Natural killer cell treated with Interleukin-12 subunit alpha and Interleukin-12 subunit beta and Interleukin-15 and Interleukin-18, amount 100 ng/mL, for 72 hours (primary cell): ENCODE data around the gene S1PR4. TPM values are rescaled to one million over a fixed set of nuclear protein-coding genes. Genes with fewer than 3 reads are reported as not detected.
A peak's percentile ranks its signal among the peaks of the same experiment; 100 is the strongest.

Source experiments
- ATAC-seq, 2 donors: fragments of 150-1000 bp; cut with Tn5 transposase in 1 of 2; sonication (Bioruptor Pico), chemical (Tn5 transposase) in 1 of 2; 2 replicates each; pipeline ENCODE4 v1.10.0; 2021
- DNase-seq: peaks from one replicate; pipeline ENCODE4 v3.0.0; 2022; ENCODE audit warnings: low spot score
- H3K27ac Mint-ChIP-seq, 2 donors: 1 replicate in 1 of 2; 2 replicates in 1 of 2; pipeline ENCODE4 v1.8.0; 2022; ENCODE audit warnings: mixed read lengths in 2 of 2, mild to moderate bottlenecking in 1 of 2, moderate library complexity in 1 of 2
- H3K27me3 Mint-ChIP-seq, 2 donors: 1 replicate in 1 of 2; 2 replicates in 1 of 2; pipeline ENCODE4 v1.8.0; 2022; ENCODE audit warnings: mixed read lengths in 2 of 2
- H3K36me3 Mint-ChIP-seq: one replicate; pipeline ENCODE4 v1.8.0; 2022; ENCODE audit warnings: mixed read lengths
- H3K4me1 Mint-ChIP-seq, 2 donors: 1 replicate in 1 of 2; 2 replicates in 1 of 2; pipeline ENCODE4 v1.8.0; 2022; ENCODE audit warnings: low read depth in 2 of 2, mixed read lengths in 2 of 2, mild to moderate bottlenecking in 1 of 2
- H3K4me3 Mint-ChIP-seq: one replicate; pipeline ENCODE4 v1.8.0; 2022; ENCODE audit warnings: mixed read lengths
- H3K9me3 Mint-ChIP-seq: 2 replicates; pipeline ENCODE4 v1.8.0; 2022; ENCODE audit warnings: mixed read lengths
- total RNA-seq, 2 donors: library from RNA; stranded (reverse); gene quantifications; one replicate each; pipeline ENCODE4 v1.2.3, GENCODE V29; 2022

The S1PR4 gene
- total RNA-seq = 10 to 100 TPM; 33.5 to 47.0 TPM

DNA sequence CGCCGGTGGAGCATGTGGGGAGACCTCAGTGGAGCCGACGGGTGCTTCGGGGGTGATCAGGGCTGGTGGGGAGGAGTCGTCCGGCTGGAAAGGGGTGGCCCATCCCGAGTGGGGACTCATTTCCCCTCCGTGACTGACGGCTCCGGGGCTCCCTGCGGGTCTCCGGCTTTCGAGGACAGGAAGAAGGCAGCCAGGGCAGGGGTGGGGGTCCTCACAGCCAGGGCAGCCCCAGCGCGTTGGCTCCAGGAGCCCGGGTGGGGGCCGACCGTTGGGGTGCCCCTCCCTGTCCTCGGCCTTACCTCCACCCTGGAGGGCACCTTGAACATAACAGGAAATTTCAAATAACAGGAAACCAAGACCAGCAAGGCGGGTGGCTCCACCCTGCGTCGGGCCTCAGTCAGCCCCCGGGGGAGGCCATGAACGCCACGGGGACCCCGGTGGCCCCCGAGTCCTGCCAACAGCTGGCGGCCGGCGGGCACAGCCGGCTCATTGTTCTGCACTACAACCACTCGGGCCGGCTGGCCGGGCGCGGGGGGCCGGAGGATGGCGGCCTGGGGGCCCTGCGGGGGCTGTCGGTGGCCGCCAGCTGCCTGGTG is at the start of gene S1PR4:
TSS of gene S1PR4 (plus strand) at position 393 of the 596 bp plus-strand sequence. CDS start at position 417, 24 bp downstream.
- peaks cover 31 to 33% of the 10 kb centered on the region in 2 donors for H3K4me1 Mint-ChIP-seq
- H3K36me3 Mint-ChIP-seq = no peaks in the 10 kb centered on the region
- ATAC-seq (peak; percentile 80 to 81), DNase-seq (no peak)
- H3K27ac Mint-ChIP-seq = peak within 1 kb of the TSS; percentile 93 to 99
- H3K9me3 Mint-ChIP-seq = no peaks in the 10 kb centered on the region
- peak within 1 kb of the TSS; percentile 96 for H3K4me3 Mint-ChIP-seq
- H3K27me3 Mint-ChIP-seq = no peaks in the 10 kb centered on the region

DNA sequence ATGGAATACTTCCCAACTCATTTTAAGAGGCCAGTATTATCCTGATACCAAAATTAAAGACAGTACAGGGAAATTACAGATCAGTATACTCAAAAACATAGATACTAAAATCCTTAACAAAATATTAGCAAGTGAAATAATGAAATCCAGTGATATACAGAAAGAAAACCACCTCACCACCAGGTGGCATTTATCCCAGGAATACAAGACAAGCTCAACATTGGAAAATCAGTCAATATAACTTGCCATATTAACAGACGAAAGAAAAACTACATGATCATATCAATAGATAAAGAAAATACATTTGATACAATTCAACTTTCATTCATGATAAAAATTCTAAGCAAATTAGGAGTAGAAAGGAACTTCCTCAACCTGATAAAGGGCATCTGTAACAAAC is 49.5 kb upstream of the S1PR4 start:
- Mint-ChIP-seq H3K27ac (no peak overlapping the region), H3K4me1 (peaks cover 26 to 27% of the 10 kb centered on the region in 2 donors), H3K4me3 (no peak overlapping the region), H3K36me3 (no peaks in the 10 kb centered on the region), H3K9me3 (no peaks in the 10 kb centered on the region), H3K27me3 (no peaks in the 10 kb centered on the region)
- DNase-seq (no peak), ATAC-seq (no peak)

- H3K9me3 Mint-ChIP-seq = no peaks in the 10 kb centered on the region
- no peak for ATAC-seq
- H3K27me3 Mint-ChIP-seq = no peaks in the 10 kb centered on the region
- no peaks in the 10 kb centered on the region for H3K36me3 Mint-ChIP-seq
- H3K4me1 Mint-ChIP-seq = peaks cover 15% of the 10 kb centered on the region in 2 donors
- H3K27ac Mint-ChIP-seq = no peak overlapping the region
- DNase-seq = no peak
- no peak overlapping the region for H3K4me3 Mint-ChIP-seq
These were observed 47.4 kb upstream of the S1PR4 start for GRCh38 chr19:3131168-3131567.

DNA sequence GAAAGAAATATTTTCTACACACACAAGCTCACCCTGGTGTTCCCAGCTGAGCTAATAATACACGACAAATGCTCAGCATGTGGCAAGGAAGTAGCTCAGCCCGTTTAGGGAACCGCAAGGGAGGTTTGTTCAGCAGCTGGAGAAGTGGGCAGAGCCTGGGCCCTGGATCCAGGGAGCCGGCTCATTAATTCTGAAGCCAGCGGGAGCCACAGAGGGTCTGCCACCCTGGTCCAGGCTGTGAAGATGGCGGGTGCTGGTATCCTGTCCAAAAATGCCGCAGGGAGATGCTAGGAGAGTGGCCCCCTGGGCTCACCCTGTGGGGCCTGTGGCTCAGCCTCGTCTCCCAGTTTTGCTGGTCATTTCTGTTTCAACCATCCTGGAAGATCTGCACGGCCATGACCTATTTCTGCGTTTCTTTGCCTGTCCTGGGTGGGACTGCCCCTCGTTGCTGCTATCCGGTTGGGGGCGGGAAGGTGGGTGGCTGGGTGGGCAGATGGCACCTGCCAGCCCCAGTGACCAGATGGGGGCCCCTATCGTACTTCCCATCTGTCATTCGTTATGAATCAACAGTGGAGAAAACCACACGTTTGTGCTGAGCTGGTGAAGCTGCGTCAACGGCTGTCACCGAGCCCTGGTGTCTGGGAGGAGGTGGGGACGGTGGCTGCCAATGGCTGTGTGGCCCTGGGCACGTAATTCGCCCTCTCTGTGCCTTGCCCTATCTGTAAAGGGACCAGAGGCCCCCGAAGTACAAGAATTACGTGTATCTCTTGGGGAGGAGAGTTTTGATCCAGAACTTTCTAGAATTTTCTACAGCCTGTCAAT is 45.4 kb upstream of the S1PR4 start:
- Mint-ChIP-seq H3K4me1 (peaks cover 19% of the 10 kb centered on the region in 2 donors), H3K36me3 (no peaks in the 10 kb centered on the region), H3K27ac (peak overlapping the region; percentile 96 to 97), H3K27me3 (peaks cover 0 to 3% of the 10 kb centered on the region in 2 donors), H3K9me3 (no peaks in the 10 kb centered on the region), H3K4me3 (peak overlapping the region; percentile 74)
- DNase-seq (peak; percentile 92), ATAC-seq (peak; percentile 96)

DNA sequence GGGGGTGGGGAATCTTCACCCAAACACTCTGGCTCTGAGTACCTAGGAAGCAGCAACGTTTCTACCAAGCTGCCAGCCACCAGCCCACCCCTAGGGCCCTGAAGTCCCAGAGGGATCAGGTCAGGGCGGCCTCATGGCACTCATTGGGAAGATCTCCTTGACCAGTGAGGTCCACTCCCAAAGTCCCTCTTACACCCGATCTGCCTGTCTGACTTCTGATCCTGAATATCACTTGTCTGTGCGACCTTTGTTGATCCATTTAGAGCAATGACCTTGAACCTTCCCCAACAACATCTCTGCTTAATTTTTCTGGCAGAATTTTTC is 44.8 kb upstream of the S1PR4 start:
- no peaks in the 10 kb centered on the region for H3K36me3 Mint-ChIP-seq

DNA sequence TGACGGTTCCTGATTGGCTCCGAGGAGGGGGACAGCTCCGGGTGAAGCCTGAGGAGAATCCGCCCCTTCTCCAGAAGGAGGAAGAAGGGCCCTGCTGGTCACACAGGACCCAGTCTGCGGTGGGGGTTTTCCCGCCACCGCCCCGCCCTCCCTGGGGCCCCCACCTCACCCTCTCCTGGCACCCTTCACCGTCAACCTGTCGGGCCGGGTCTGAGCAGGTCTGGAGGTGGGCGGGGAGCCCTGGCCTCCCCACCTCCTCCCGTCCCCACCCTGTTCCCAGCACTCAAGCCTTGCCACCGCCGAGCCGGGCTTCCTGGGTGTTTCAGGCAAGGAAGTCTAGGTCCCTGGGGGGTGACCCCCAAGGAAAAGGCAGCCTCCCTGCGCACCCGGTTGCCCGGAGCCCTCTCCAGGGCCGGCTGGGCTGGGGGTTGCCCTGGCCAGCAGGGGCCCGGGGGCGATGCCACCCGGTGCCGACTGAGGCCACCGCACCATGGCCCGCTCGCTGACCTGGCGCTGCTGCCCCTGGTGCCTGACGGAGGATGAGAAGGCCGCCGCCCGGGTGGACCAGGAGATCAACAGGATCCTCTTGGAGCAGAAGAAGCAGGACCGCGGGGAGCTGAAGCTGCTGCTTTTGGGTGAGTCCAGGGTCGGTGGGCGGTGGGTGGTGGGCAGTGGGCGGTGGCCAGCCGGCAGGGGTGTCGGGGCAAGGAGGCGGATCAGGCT is 42.4 kb upstream of the S1PR4 start, which contains the start of gene GNA15:
TSS of gene GNA15 (plus strand) at position 73 of the 723 bp plus-strand sequence. CDS start at position 491, 418 bp downstream.
- Mint-ChIP-seq H3K9me3 (no peaks in the 10 kb centered on the region), H3K36me3 (peaks cover 9% of the 10 kb centered on the region), H3K4me1 (peaks cover 30 to 31% of the 10 kb centered on the region in 2 donors), H3K4me3 (peak within 1 kb of the TSS; percentile 64), H3K27ac (peak within 1 kb of the TSS; percentile 24 to 81), H3K27me3 (peaks cover 0 to 3% of the 10 kb centered on the region in 2 donors)
- peak; percentile 18 to 29 for ATAC-seq
- no peak for DNase-seq

More for the DNA sequence above, 44.8 kb upstream of the S1PR4 start:
- H3K27me3 Mint-ChIP-seq = peaks cover 0 to 3% of the 10 kb centered on the region in 2 donors
- no peak for DNase-seq
- peak overlapping the region; percentile 74 for H3K4me3 Mint-ChIP-seq
- peak overlapping the region; percentile 96 to 97 for H3K27ac Mint-ChIP-seq
- H3K9me3 Mint-ChIP-seq = no peaks in the 10 kb centered on the region
- peaks cover 19% of the 10 kb centered on the region in 2 donors for H3K4me1 Mint-ChIP-seq
- no peak for ATAC-seq

DNA sequence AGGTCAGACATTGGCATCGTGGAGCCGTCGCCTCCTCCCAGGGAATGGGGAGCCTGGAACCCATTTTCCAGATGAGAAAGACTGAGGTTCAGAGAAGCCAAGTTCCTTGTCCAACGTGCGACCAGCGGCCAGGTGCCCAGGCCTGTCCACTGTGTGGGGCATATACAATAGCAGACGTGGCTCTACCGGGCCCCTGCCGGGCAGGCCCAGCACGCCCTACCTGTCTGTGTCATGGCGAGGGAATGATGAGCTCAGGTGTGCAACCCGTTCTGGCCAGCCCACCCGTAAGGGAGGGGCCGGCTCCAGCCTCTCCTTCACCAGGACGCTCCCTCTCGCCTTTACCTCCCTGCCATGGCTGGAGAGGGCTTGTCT is 41.9 kb upstream of the S1PR4 start:
- peaks cover 30 to 33% of the 10 kb centered on the region in 2 donors for H3K4me1 Mint-ChIP-seq
- peaks cover 0 to 3% of the 10 kb centered on the region in 2 donors for H3K27me3 Mint-ChIP-seq
- no peaks in the 10 kb centered on the region for H3K9me3 Mint-ChIP-seq

GRCh38 chr19:3137119-3137518 is 41.5 kb upstream of the S1PR4 start:
- Mint-ChIP-seq H3K9me3 (no peaks in the 10 kb centered on the region), H3K27me3 (peaks cover 0 to 3% of the 10 kb centered on the region in 2 donors), H3K4me3 (peak overlapping the region; percentile 64), H3K4me1 (peaks cover 32 to 37% of the 10 kb centered on the region in 2 donors), H3K27ac (peak overlapping the region; percentile 24 to 81), H3K36me3 (peaks cover 9% of the 10 kb centered on the region)
- DNase-seq = no peak
- no peak for ATAC-seq

More for the DNA sequence above, 41.9 kb upstream of the S1PR4 start:
- Mint-ChIP-seq H3K36me3 (peaks cover 9% of the 10 kb centered on the region), H3K27ac (peak overlapping the region; percentile 24 to 81), H3K4me3 (peak overlapping the region; percentile 64)
- ATAC-seq = no peak
- no peak for DNase-seq

DNA sequence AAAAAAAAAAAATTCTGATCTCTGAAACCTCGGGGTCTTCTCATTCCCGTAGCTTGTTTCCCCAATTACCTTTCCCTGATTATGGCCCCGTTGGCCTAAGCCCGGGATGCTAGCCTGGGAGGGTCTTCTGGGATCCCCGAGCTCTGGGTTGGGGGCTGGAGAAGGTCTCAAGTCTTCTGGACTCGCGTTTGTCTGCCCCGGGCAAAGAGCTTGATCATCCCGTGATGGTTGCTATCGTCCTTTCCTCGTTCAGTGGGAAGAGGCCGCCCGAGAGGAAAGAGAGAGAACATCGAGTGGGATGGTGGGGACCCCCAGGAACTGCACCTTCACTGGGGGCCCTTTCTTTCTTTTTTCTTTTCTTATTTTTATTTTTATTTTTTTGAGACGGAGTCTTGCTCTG is 40.3 kb upstream of the S1PR4 start:
- H3K4me1 Mint-ChIP-seq = peaks cover 29 to 35% of the 10 kb centered on the region in 2 donors
- no peaks in the 10 kb centered on the region for H3K9me3 Mint-ChIP-seq
- no peak overlapping the region for H3K27ac Mint-ChIP-seq
- H3K27me3 Mint-ChIP-seq = peaks cover 0 to 3% of the 10 kb centered on the region in 2 donors
- H3K36me3 Mint-ChIP-seq = peaks cover 9% of the 10 kb centered on the region
- H3K4me3 Mint-ChIP-seq = no peak overlapping the region
- no peak for ATAC-seq
- no peak for DNase-seq

DNA sequence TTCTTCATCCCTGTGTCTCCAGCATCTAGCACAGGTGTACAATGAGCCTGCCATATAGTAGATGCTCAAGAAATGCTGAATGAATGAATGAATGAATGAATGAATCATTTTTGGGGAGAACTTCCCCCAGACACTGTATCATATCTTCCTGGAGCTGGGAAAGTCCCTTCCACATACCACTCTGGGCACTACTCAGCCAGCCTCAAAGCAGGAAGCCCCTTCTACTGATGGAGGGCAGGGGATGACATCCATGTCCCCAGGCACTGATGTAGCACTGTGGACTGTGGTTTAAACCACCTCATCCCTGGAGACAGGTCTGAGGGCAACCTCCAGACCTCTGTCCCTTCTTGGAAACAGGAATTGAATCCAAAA is 37.9 kb upstream of the S1PR4 start:
- DNase-seq = no peak

DNA sequence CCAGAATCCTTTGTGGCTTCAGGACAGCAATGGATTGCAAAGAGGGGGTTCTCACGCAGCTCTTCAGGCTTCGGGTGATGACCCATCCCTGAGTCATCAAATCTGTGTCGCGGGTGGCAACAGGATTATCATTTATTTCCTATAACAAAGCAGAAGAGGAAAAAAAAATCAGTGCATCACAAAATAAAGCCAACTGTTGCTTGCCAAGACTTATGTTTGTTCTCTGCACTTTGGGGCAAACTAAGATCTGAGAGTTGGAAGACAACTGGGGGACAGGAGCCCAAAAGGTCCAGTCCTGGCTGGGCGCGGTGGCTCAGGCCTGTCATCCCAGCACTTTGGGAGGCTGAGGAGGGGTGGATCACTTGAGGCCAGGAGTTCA is 36.3 kb upstream of the S1PR4 start:
- peak overlapping the region; percentile 36 to 56 for H3K27ac Mint-ChIP-seq
- peak; percentile 49 to 60 for ATAC-seq
- DNase-seq = no peak
- peaks cover 9% of the 10 kb centered on the region for H3K36me3 Mint-ChIP-seq
- no peaks in the 10 kb centered on the region for H3K9me3 Mint-ChIP-seq
- peaks cover 23 to 30% of the 10 kb centered on the region in 2 donors for H3K4me1 Mint-ChIP-seq
- no peaks in the 10 kb centered on the region for H3K27me3 Mint-ChIP-seq
- peak overlapping the region; percentile 25 for H3K4me3 Mint-ChIP-seq

More for the DNA sequence above, 37.9 kb upstream of the S1PR4 start:
- ATAC-seq = peak; percentile 59 to 63
- Mint-ChIP-seq H3K27me3 (peaks cover 0 to 3% of the 10 kb centered on the region in 2 donors), H3K9me3 (no peaks in the 10 kb centered on the region), H3K36me3 (peaks cover 9% of the 10 kb centered on the region), H3K27ac (peak overlapping the region; percentile 36 to 76), H3K4me3 (peak overlapping the region; percentile 35), H3K4me1 (peaks cover 22 to 27% of the 10 kb centered on the region in 2 donors)

GRCh38 chr19:3142781-3143337 is 35.7 kb upstream of the S1PR4 start:
- Mint-ChIP-seq H3K27me3 (no peaks in the 10 kb centered on the region), H3K4me1 (peaks cover 23 to 30% of the 10 kb centered on the region in 2 donors), H3K27ac (peak overlapping the region; percentile 36 to 56), H3K4me3 (no peak overlapping the region), H3K9me3 (no peaks in the 10 kb centered on the region), H3K36me3 (peaks cover 9% of the 10 kb centered on the region)
- DNase-seq = no peak
- no peak for ATAC-seq

- Mint-ChIP-seq H3K4me3 (no peak overlapping the region), H3K36me3 (no peaks in the 10 kb centered on the region), H3K27ac (peak overlapping the region in 1 of 2 donors; percentile 56), H3K27me3 (no peaks in the 10 kb centered on the region), H3K4me1 (peaks cover 25 to 28% of the 10 kb centered on the region in 2 donors), H3K9me3 (no peaks in the 10 kb centered on the region)
- ATAC-seq = no peak
- no peak for DNase-seq
These were observed 32.5 kb upstream of the S1PR4 start for GRCh38 chr19:3145909-3146676.
